ENCODE results near the gene BRWD1. TPM values are rescaled to one million over a fixed set of nuclear protein-coding genes. Genes with fewer than 3 reads are reported as not detected.

Gene BRWD1
- total and polyA plus RNA-seq, 2 donors (not counting 1 experiment from before 2014, with no cell fraction given) = 17.1 to 48.9 TPM

GRCh38 chr21:39186676-39187075, 126.8 kb downstream of the BRWD1 start:
- no peak for DNase-seq (ENCODE audit: low read depth in 2 of 2)
- Histone ChIP-seq H4K20me1 (ENCODE audit: control insufficient read depth, extremely low read depth, insufficient read depth, low read length) (no peaks in the 10 kb centered on the region), H3K79me2 (ENCODE audit: control insufficient read depth, insufficient read depth, low read length) (peaks cover 13% of the 10 kb centered on the region), H3K27ac (ENCODE audit: insufficient read depth, low read length) (no peak overlapping the region), H3K4me3 (replicated peaks in 1 of 4; ENCODE audit: control extremely low read depth in 1 of 4, insufficient read depth in 1 of 4, low read depth in 3 of 4, low read length in 4 of 4) (no peak overlapping the region), H3K4me2 (ENCODE audit: extremely low read depth, insufficient read depth, low read length) (no peak overlapping the region), H2AFZ (ENCODE audit: low read length) (no peak overlapping the region), H3K9ac (ENCODE audit: insufficient read depth, low read length) (no peak overlapping the region), H3K9me3 (ENCODE audit: control insufficient read depth, insufficient read depth, low read depth, low read length) (no peaks in the 10 kb centered on the region), H3K4me1 (ENCODE audit: control insufficient read depth, extremely low read depth, insufficient read depth, low read length) (peaks cover 3% of the 10 kb centered on the region), H3K27me3 (ENCODE audit: control insufficient read depth, insufficient read depth, low read length) (no peaks in the 10 kb centered on the region), H3K36me3 (ENCODE audit: control insufficient read depth, insufficient read depth, low read length) (no peaks in the 10 kb centered on the region)
- TF ChIP-seq EZH2 (IDR thresholded peaks at IDR 0.05; ENCODE audit: low read length, missing control alignments) = no peak
- no peak for TF ChIP-seq CTCF (conservative IDR thresholded peaks at IDR 0.05 in 1 of 2, IDR thresholded peaks at IDR 0.05 in 1 of 2; ENCODE audit: low read depth in 1 of 2, low read length in 2 of 2)

GRCh38 chr21:39185157-39185556, 128.3 kb downstream of the BRWD1 start:
- DNase-seq (ENCODE audit: low read depth in 2 of 2) = no peak
- peak overlapping the region; percentile 79 for H3K4me2 ChIP-seq (ENCODE audit: extremely low read depth, insufficient read depth, low read length)
- TF ChIP-seq EZH2 (IDR thresholded peaks at IDR 0.05; ENCODE audit: low read length, missing control alignments) (no peak), CTCF (conservative IDR thresholded peaks at IDR 0.05 in 1 of 2, IDR thresholded peaks at IDR 0.05 in 1 of 2; ENCODE audit: low read depth in 1 of 2, low read length in 2 of 2) (no peak)
- peaks cover 17% of the 10 kb centered on the region for H3K79me2 ChIP-seq (ENCODE audit: control insufficient read depth, insufficient read depth, low read length)
- H4K20me1 ChIP-seq (ENCODE audit: control insufficient read depth, extremely low read depth, insufficient read depth, low read length) = no peaks in the 10 kb centered on the region
- H3K9me3 ChIP-seq (ENCODE audit: control insufficient read depth, insufficient read depth, low read depth, low read length) = no peaks in the 10 kb centered on the region
- H3K4me1 ChIP-seq (ENCODE audit: control insufficient read depth, extremely low read depth, insufficient read depth, low read length) = peaks cover 3% of the 10 kb centered on the region
- no peak overlapping the region for H3K4me3 ChIP-seq (replicated peaks in 1 of 4; ENCODE audit: control extremely low read depth in 1 of 4, insufficient read depth in 1 of 4, low read depth in 3 of 4, low read length in 4 of 4)
- H2AFZ ChIP-seq (ENCODE audit: low read length) = no peak overlapping the region
- H3K36me3 ChIP-seq (ENCODE audit: control insufficient read depth, insufficient read depth, low read length) = no peaks in the 10 kb centered on the region
- H3K27ac ChIP-seq (ENCODE audit: insufficient read depth, low read length) = no peak overlapping the region
- H3K9ac ChIP-seq (ENCODE audit: insufficient read depth, low read length) = no peak overlapping the region
- no peaks in the 10 kb centered on the region for H3K27me3 ChIP-seq (ENCODE audit: control insufficient read depth, insufficient read depth, low read length)

GRCh38 chr21:39184050-39184980, 129.1 kb downstream of the BRWD1 start:
- no peak for DNase-seq (ENCODE audit: low read depth in 2 of 2)
- H2AFZ ChIP-seq (ENCODE audit: low read length) = peak overlapping the region; percentile 54
- no peaks in the 10 kb centered on the region for H3K27me3 ChIP-seq (ENCODE audit: control insufficient read depth, insufficient read depth, low read length)

More at GRCh38 chr21:39184050-39184980, 129.1 kb downstream of the BRWD1 start:
- TF ChIP-seq CTCF (conservative IDR thresholded peaks at IDR 0.05 in 1 of 2, IDR thresholded peaks at IDR 0.05 in 1 of 2; ENCODE audit: low read depth in 1 of 2, low read length in 2 of 2) (no peak), EZH2 (IDR thresholded peaks at IDR 0.05; ENCODE audit: low read length, missing control alignments) (no peak)
- Histone ChIP-seq H3K4me2 (ENCODE audit: extremely low read depth, insufficient read depth, low read length) (peak overlapping the region; percentile 79), H3K36me3 (ENCODE audit: control insufficient read depth, insufficient read depth, low read length) (no peaks in the 10 kb centered on the region), H3K9ac (ENCODE audit: insufficient read depth, low read length) (peak overlapping the region; percentile 97), H4K20me1 (ENCODE audit: control insufficient read depth, extremely low read depth, insufficient read depth, low read length) (no peaks in the 10 kb centered on the region), H3K4me1 (ENCODE audit: control insufficient read depth, extremely low read depth, insufficient read depth, low read length) (peaks cover 3% of the 10 kb centered on the region), H3K9me3 (ENCODE audit: control insufficient read depth, insufficient read depth, low read depth, low read length) (no peaks in the 10 kb centered on the region), H3K27ac (ENCODE audit: insufficient read depth, low read length) (peak overlapping the region; percentile 82), H3K4me3 (replicated peaks in 1 of 4; ENCODE audit: control extremely low read depth in 1 of 4, insufficient read depth in 1 of 4, low read depth in 3 of 4, low read length in 4 of 4) (peak overlapping the region; percentile 76 to 83 (median 78)), H3K79me2 (ENCODE audit: control insufficient read depth, insufficient read depth, low read length) (peaks cover 17% of the 10 kb centered on the region)

Data from fibroblast of lung (primary cell).